K562 (cell line): ENCODE results near the gene GCN1. TPM values are rescaled to one million over a fixed set of nuclear protein-coding genes. Genes with fewer than 3 reads are reported as not detected.
A peak's percentile ranks its signal among the peaks of the same experiment; 100 is the strongest.

Experiments used
- ATAC-seq: fragments of 200-7000 bp; cut with Tn5 transposase; 3 replicates; pipeline ENCODE4 v1.9.1; 2020; ENCODE audit warnings: moderate library complexity
- BruUV-seq: library from RNA; stranded (reverse); fragments of 400-500 nt; replicated peaks from 2 replicates; lab custom pipeline; 2021; lab: Mats Ljungman, UMichigan
- CTCF ChIA-PET: fragments of 300-600 bp; formaldehyde crosslinking; extraction: SDS; loops from one replicate; lab custom pipeline; 2021; ENCODE audit warnings: low intra/inter-chr PET ratio; lab: Yijun Ruan, JAX
- POLR2A ChIA-PET: fragments of 300-600, 350-650 bp; sonication (Branson Sonifier 250); formaldehyde crosslinking; extraction: SDS; loops from one replicate; lab custom pipeline; 2021; ENCODE audit warnings: antibody characterized with exemption, inconsistent platforms; lab: Yijun Ruan, JAX
- DNase-seq, 4 experiments: peaks; one replicate each; pipeline versions ENCODE4 v3.0.0 to v3.0.0-alpha.2; 2011 to 2018; ENCODE audit warnings: low spot score in 3 of 4, mixed read lengths in 3 of 4; ENCODE audit errors: extremely low read depth in 1 of 4
- FAIRE-seq: peaks from 2 replicates; lab custom pipeline; 2011; peaks lifted over from hg19 to GRCh38; lab: Jason Lieb, UNC
- H2AFZ ChIP-seq: 2 replicates; pipeline ENCODE4 v1.6.0; 2011; ENCODE audit warnings: low read depth, low read length, control low read depth, inconsistent platforms
- H3K27ac ChIP-seq: fragments of 200-600 bp; 3 replicates; pipeline ENCODE4 v1.8.0; 2011; ENCODE audit warnings: low read depth, mild to moderate bottlenecking, control low read depth, inconsistent platforms, low read length, moderate library complexity, mixed read lengths; ENCODE audit errors: extremely low read depth
- H3K27me3 ChIP-seq, 2 experiments: fragments of 300-600 bp in 1 of 2; 2 replicates in 1 of 2; 3 replicates in 1 of 2; pipeline versions ENCODE4 v1.6.0 to v1.8.0; 2011; ENCODE audit warnings: inconsistent platforms in 2 of 2, low read length in 2 of 2, mild to moderate bottlenecking in 1 of 2, mixed read lengths in 1 of 2, moderate library complexity in 1 of 2; ENCODE audit not compliant: control insufficient read depth in 2 of 2, insufficient read depth in 2 of 2
- H3K36me3 ChIP-seq: fragments of 300-600 bp; 3 replicates; pipeline ENCODE4 v1.8.0; 2011; ENCODE audit warnings: mild to moderate bottlenecking, low read length, inconsistent platforms; ENCODE audit not compliant: control insufficient read depth, insufficient read depth
- H3K4me1 ChIP-seq, 2 experiments: fragments of 200-600 bp in 1 of 2; replicated peaks in 1 of 2; 2 replicates in 1 of 2; 3 replicates in 1 of 2; pipeline versions ENCODE4 v1.5.1 to v1.8.0; 2011; ENCODE audit warnings: inconsistent platforms in 2 of 2, low read length in 2 of 2, mild to moderate bottlenecking in 1 of 2, mixed read lengths in 1 of 2, moderate library complexity in 1 of 2; ENCODE audit not compliant: control insufficient read depth in 2 of 2, insufficient read depth in 2 of 2
- H3K4me2 ChIP-seq: 2 replicates; pipeline ENCODE4 v1.6.1; 2011; ENCODE audit warnings: low read length, control low read depth, inconsistent platforms, mixed read lengths; ENCODE audit not compliant: insufficient read depth
- H3K4me3 ChIP-seq: fragments of 200-600 bp; sonication (generic), shearing (Covaris generic); 2 replicates; pipeline ENCODE4 v1.5.1; 2016; ENCODE audit warnings: control low read depth, inconsistent platforms
- H3K79me2 ChIP-seq: fragments of 200-600 bp; 3 replicates; pipeline ENCODE4 v1.8.0; 2011; ENCODE audit warnings: low read length, inconsistent platforms; ENCODE audit not compliant: control insufficient read depth, insufficient read depth
- H3K9ac ChIP-seq, 2 experiments: 2 replicates each; pipeline versions ENCODE4 v1.6.0 to v1.6.1; 2011; ENCODE audit warnings: low read depth in 2 of 2, low read length in 2 of 2, control low read depth in 1 of 2, inconsistent platforms in 1 of 2, mild to moderate bottlenecking in 1 of 2, mixed read lengths in 1 of 2; ENCODE audit not compliant: insufficient read depth in 1 of 2
- H3K9me1 ChIP-seq: one replicate; pipeline ENCODE4 v1.6.0; 2011; ENCODE audit warnings: inconsistent platforms, mild to moderate bottlenecking, low read length, moderate library complexity; ENCODE audit not compliant: control insufficient read depth, insufficient read depth
- H3K9me3 ChIP-seq: replicated peaks from 2 replicates; pipeline ENCODE4 v1.5.1; 2011; ENCODE audit warnings: low read depth, low read length, inconsistent platforms; ENCODE audit not compliant: control insufficient read depth, insufficient read depth
- H4K20me1 ChIP-seq: replicated peaks from 2 replicates; pipeline ENCODE4 v1.6.1; 2011; ENCODE audit warnings: low read length, inconsistent platforms, mixed read lengths; ENCODE audit not compliant: control insufficient read depth, insufficient read depth
- CREB1 ChIP-seq, 2 experiments: sonication (generic) in 1 of 2; formaldehyde crosslinking in 1 of 2; IDR thresholded peaks; 2 replicates each; pipeline versions ENCODE4 v1.6.1 to v1.8.0; 2012 to 2022; ENCODE audit warnings: inconsistent platforms in 1 of 2, mild to moderate bottlenecking in 1 of 2, missing genetic modification reagents in 1 of 2, moderate library complexity in 1 of 2
- ELF4 ChIP-seq: fragments of 450-650 bp; formaldehyde crosslinking; IDR thresholded peaks from 2 replicates; pipeline ENCODE4 v1.4.0; 2022; ENCODE audit warnings: missing genetic modification characterization
- HNRNPH1 ChIP-seq: fragments of 200-400 bp; formaldehyde crosslinking; optimal IDR thresholded peaks from 2 replicates; pipeline ENCODE3; 2017; ENCODE audit warnings: low read depth, mild to moderate bottlenecking, low read length, moderate library complexity
- KHSRP ChIP-seq: fragments of 450-650 bp; IDR thresholded peaks from 2 replicates; pipeline ENCODE4 v1.6.1; 2017
- LARP7 ChIP-seq: fragments of 450-650 bp; IDR thresholded peaks from 2 replicates; pipeline ENCODE4 v1.6.1; 2016
- MTA3 ChIP-seq: fragments of 450-650 bp; formaldehyde crosslinking; IDR thresholded peaks from 2 replicates; pipeline ENCODE4 v1.6.1; 2017; ENCODE audit warnings: mild to moderate bottlenecking, borderline replicate concordance
- NFATC3 ChIP-seq: fragments of 450-650 bp; IDR thresholded peaks from 2 replicates; pipeline ENCODE4 v1.6.1; 2017; ENCODE audit warnings: mild to moderate bottlenecking
- RBFOX2 ChIP-seq: fragments of 200-400 bp; formaldehyde crosslinking; IDR thresholded peaks from 2 replicates; pipeline ENCODE4 v1.6.1; 2017; ENCODE audit warnings: low read depth, mild to moderate bottlenecking, low read length, moderate library complexity
- WGBS: fragments of 100-300 bp; shearing (Covaris generic); methylation state at CpG from one replicate; pipeline ENCODE4 v1.1.6; 2016; ENCODE audit warnings: low coverage, mixed read lengths; ENCODE audit not compliant: insufficient coverage; ENCODE audit errors: missing lambda C conversion rate; 5-methylcytosine and 5-hydroxymethylcytosine counted together
- in situ Hi-C: fragments of 300-500 bp; cut with MboI; formaldehyde crosslinking; loops from 4 replicates; pipeline ENCODE4 v1.15.0; 2018; ENCODE audit warnings: inconsistent platforms, mixed read lengths
- intact Hi-C: fragments of 100-400 bp; cut with micrococcal nuclease; formaldehyde crosslinking; loops from 2 replicates; pipeline ENCODE4 v1.14.2; 2022
- polyA plus RNA-seq, 8 experiments: library from polyadenylated mRNA; depleted of rRNA in 4 of 8; stranded (reverse) in 5 of 8; unstranded in 3 of 8; fragments of >200 nt; fragmentation: Nextera tagmentation in 2 of 8; fragmentation: Illumina TruSeq in 1 of 8; extraction: Ambion mirVana in 2 of 8; extraction: Trizol in 1 of 8; gene quantifications; 2 replicates each; pipeline versions ENCODE4 v1.2.1 to v1.2.3, GENCODE V29; 2011 to 2014; ENCODE audit warnings: inconsistent platforms in 1 of 8, missing spikeins in 1 of 8
- total RNA-seq, 7 experiments: library from RNA; depleted of rRNA in 6 of 7; stranded (reverse); fragments of >200 nt in 6 of 7; fragmentation: Illumina TruSeq in 2 of 7; extraction: Trizol in 2 of 7; gene quantifications; 2 replicates each; pipeline versions ENCODE4 v1.2.1 to v1.2.3, GENCODE V29; 2011 to 2021; ENCODE audit warnings: low replicate concordance in 1 of 7
- TF ChIP-seq, protein P1 (sequence below): fragments of 150-350 bp; IDR thresholded peaks from 2 replicates; pipeline ENCODE4 v1.6.1; 2014; ENCODE audit warnings: low read depth, mild to moderate bottlenecking, low read length, borderline replicate concordance

The GCN1 gene
- total and polyA plus RNA-seq, 9 of the 15 experiments (the other 6 are each of a cell fraction or from before 2014, with no cell fraction given) = 11.9 to 190 (median 51.7) TPM

DNA sequence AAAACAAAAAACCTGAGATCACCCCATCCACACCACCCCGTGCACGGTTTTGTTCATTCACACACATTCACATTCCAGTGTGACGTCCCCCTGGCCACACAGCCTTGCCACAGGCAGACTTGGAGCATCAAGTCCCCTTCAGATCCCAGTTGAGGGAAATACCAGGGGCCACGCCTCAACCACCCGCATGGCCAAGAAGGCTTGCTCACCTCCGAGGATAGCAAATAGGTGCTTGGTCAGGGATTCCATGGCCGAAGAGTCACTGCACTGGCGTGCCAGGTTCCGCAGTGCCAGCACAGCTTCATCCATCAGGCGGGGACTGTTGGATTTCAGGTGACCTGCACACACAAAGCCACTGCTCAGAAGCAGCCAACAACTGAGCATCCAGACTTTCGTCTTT, 19.0 kb downstream of the GCN1 start:
- no peaks in the 10 kb centered on the region for H4K20me1 ChIP-seq
- DNase-seq (no peak), ATAC-seq (no peak)
- H3K9me1 ChIP-seq = no peaks in the 10 kb centered on the region
- in situ Hi-C loops (no loop called here), intact Hi-C loops (no loop called here)
- H3K4me2 ChIP-seq = no peak overlapping the region
- no peak overlapping the region for H3K27ac ChIP-seq
- no peaks in the 10 kb centered on the region for H3K79me2 ChIP-seq
- WGBS = 98% methylated on average over 11 of the region's 11 CpGs
- no peaks in the 10 kb centered on the region for H3K9me3 ChIP-seq
- no peak overlapping the region for H3K9ac ChIP-seq
- no peak overlapping the region for H3K4me3 ChIP-seq
- H3K36me3 ChIP-seq = peaks cover 94% of the 10 kb centered on the region
- no peaks in the 10 kb centered on the region for H3K4me1 ChIP-seq
- CTCF ChIA-PET = no interaction called here
- TF ChIP-seq LARP7 (no peak), RBFOX2 (peak; percentile 22; the same call in 1 of the 2 replicates)
- TF ChIP-seq, all 486 proteins: peak for 1
- POLR2A ChIA-PET = interaction anchor here (1.2 to 4.4 kb wide), 3 partner anchors 20 to 26 kb away, joined by 3 to 20 read pairs (median 13); partner anchors contain the start of genes GCN1 and RPLP0
- FAIRE-seq = no peak
- no TSS peak for BruUV-seq
- H2AFZ ChIP-seq = no peak overlapping the region
- H3K27me3 ChIP-seq = no peaks in the 10 kb centered on the region

DNA sequence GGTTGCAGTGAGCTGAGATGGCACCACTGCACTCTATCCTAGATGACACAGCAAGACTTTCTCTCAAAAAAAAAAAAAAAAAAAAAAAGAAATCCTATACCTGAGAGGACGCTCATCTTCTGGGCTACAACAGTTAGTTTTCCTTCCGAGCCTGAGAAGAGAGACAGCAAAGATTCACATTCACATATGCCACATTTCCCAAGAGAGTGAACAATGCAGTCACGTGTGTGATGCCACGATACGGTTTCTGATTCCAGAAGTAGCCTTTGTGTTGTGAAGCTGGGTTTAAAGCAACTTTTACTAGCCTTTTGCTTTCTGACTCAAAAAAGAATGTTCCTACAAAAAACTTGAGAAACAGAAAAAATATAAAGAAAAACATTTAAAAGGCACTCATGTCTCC, 19.5 kb downstream of the GCN1 start:
- no peak for DNase-seq
- WGBS = 98% methylated on average over 4 of the region's 5 CpGs
- in situ Hi-C loops = no loop called here
- H4K20me1 ChIP-seq = no peaks in the 10 kb centered on the region
- no peak for ATAC-seq
- CTCF ChIA-PET = no interaction called here
- no peaks in the 10 kb centered on the region for H3K27me3 ChIP-seq
- H3K9ac ChIP-seq = no peak overlapping the region
- no peaks in the 10 kb centered on the region for H3K9me1 ChIP-seq
- intact Hi-C loops = no loop called here
- no peaks in the 10 kb centered on the region for H3K9me3 ChIP-seq
- H3K79me2 ChIP-seq = no peaks in the 10 kb centered on the region
- no peak overlapping the region for H3K27ac ChIP-seq
- H3K4me1 ChIP-seq = no peaks in the 10 kb centered on the region
- H3K4me2 ChIP-seq = no peak overlapping the region
- H2AFZ ChIP-seq = no peak overlapping the region
- no TSS peak for BruUV-seq
- FAIRE-seq = no peak
- H3K36me3 ChIP-seq = peaks cover 97% of the 10 kb centered on the region
- POLR2A ChIA-PET = interaction anchor here (1.1 to 4.4 kb wide), 4 partner anchors 10 to 26 kb away, joined by 3 to 20 read pairs (median 8); partner anchors contain the start of genes GCN1 and RPLP0
- H3K4me3 ChIP-seq = no peak overlapping the region
- TF ChIP-seq MTA3 (no peak), CREB1 (IDR thresholded peaks at IDR 0.05) (no peak), CREB1 (CRISPR knock-in tag; IDR thresholded peaks at IDR 0.05) (no peak), ELF4 (CRISPR knock-in tag) (no peak), HNRNPH1 (no peak), NFATC3 (no peak), KHSRP (no peak)
- TF ChIP-seq, protein P1, sequence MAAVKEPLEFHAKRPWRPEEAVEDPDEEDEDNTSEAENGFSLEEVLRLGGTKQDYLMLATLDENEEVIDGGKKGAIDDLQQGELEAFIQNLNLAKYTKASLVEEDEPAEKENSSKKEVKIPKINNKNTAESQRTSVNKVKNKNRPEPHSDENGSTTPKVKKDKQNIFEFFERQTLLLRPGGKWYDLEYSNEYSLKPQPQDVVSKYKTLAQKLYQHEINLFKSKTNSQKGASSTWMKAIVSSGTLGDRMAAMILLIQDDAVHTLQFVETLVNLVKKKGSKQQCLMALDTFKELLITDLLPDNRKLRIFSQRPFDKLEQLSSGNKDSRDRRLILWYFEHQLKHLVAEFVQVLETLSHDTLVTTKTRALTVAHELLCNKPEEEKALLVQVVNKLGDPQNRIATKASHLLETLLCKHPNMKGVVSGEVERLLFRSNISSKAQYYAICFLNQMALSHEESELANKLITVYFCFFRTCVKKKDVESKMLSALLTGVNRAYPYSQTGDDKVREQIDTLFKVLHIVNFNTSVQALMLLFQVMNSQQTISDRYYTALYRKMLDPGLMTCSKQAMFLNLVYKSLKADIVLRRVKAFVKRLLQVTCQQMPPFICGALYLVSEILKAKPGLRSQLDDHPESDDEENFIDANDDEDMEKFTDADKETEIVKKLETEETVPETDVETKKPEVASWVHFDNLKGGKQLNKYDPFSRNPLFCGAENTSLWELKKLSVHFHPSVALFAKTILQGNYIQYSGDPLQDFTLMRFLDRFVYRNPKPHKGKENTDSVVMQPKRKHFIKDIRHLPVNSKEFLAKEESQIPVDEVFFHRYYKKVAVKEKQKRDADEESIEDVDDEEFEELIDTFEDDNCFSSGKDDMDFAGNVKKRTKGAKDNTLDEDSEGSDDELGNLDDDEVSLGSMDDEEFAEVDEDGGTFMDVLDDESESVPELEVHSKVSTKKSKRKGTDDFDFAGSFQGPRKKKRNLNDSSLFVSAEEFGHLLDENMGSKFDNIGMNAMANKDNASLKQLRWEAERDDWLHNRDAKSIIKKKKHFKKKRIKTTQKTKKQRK = no peak
